Thymus (tissue), 14 donors: ENCODE measurements around the gene CACUL1. TPM values are rescaled to one million over a fixed set of nuclear protein-coding genes. Genes with fewer than 3 reads are reported as not detected.
"Not testable (repeated sequence)": the region's sequence is repeated elsewhere in the genome, so short reads cannot be mapped to it uniquely, and the experiment has no call there.

Source experiments
- DNase-seq, 9 donors: peaks; one replicate each; pipeline ENCODE4 v3.0.0-alpha.2; 2013; ENCODE audit warnings: low spot score in 9 of 9, low read depth in 6 of 9, missing footprints in 1 of 9
- H3K27ac ChIP-seq, 2 donors: one replicate each; pipeline ENCODE4 v1.5.1; 2013; ENCODE audit warnings: control low read depth in 1 of 2, low read depth in 1 of 2, low read length in 1 of 2, mild to moderate bottlenecking in 1 of 2, moderate library complexity in 1 of 2
- H3K27me3 ChIP-seq, 2 donors: one replicate each; pipeline ENCODE4 v1.5.1; 2013; ENCODE audit warnings: low read length in 1 of 2; ENCODE audit not compliant: control insufficient read depth in 2 of 2, insufficient read depth in 1 of 2
- H3K36me3 ChIP-seq, 2 donors: one replicate each; pipeline ENCODE4 v1.5.1; 2013; ENCODE audit warnings: low read length in 1 of 2, mild to moderate bottlenecking in 1 of 2, moderate library complexity in 1 of 2; ENCODE audit not compliant: control insufficient read depth in 2 of 2, insufficient read depth in 2 of 2
- H3K4me1 ChIP-seq, 2 donors: one replicate each; pipeline ENCODE4 v1.5.1; 2013; ENCODE audit warnings: low read length in 2 of 2; ENCODE audit not compliant: control insufficient read depth in 2 of 2, insufficient read depth in 2 of 2
- H3K4me3 ChIP-seq, 2 donors: one replicate each; pipeline ENCODE4 v1.5.1; 2013; ENCODE audit warnings: low read length in 2 of 2, control low read depth in 1 of 2, mild to moderate bottlenecking in 1 of 2
- H3K9me3 ChIP-seq, 2 donors: one replicate each; pipeline ENCODE4 v1.5.1; 2013; ENCODE audit warnings: low read length in 1 of 2, mild to moderate bottlenecking in 1 of 2; ENCODE audit not compliant: control insufficient read depth in 2 of 2, insufficient read depth in 1 of 2
- WGBS: extraction: QIAGEN DNeasy Blood & Tissue Kit; methylation state at CpG from one replicate; pipeline ENCODE4 v1.1.7; 2013; 5-methylcytosine and 5-hydroxymethylcytosine counted together
- long read RNA-seq, 10 donors: transcript quantifications; one replicate each; lab custom pipeline, GENCODE V29; 2026
- polyA plus RNA-seq: library from polyadenylated mRNA; stranded (reverse); fragments of 200-250 nt; gene quantifications from one replicate; pipeline ENCODE4 v1.2.3, GENCODE V29; 2013
- total RNA-seq: library from RNA; stranded (reverse); fragments of 120-200 nt; gene quantifications from one replicate; pipeline ENCODE4 v1.2.4, GENCODE V29; 2013
- donor health status: healthy.

CACUL1 gene
- 15.4 TPM for total RNA-seq
- 9.9 TPM for polyA plus RNA-seq
- long read RNA-seq, donor 1, full-length matches to known transcripts = 1 of 1 reads
- long read RNA-seq, donor 1, partial matches to known transcripts = 0 of 1 reads
- long read RNA-seq, donor 1, other reads (novel, unspliced or antisense) = 0 of 1 reads
- long read RNA-seq, donor 2 = 0 reads
- long read RNA-seq, donor 3, full-length matches to known transcripts = 7 of 7 reads
- long read RNA-seq, donor 3, partial matches to known transcripts = 0 of 7 reads
- long read RNA-seq, donor 3, other reads (novel, unspliced or antisense) = 0 of 7 reads
- long read RNA-seq, donor 4, full-length matches to known transcripts = 7 of 7 reads
- long read RNA-seq, donor 4, partial matches to known transcripts = 0 of 7 reads
- long read RNA-seq, donor 4, other reads (novel, unspliced or antisense) = 0 of 7 reads
- long read RNA-seq, donor 5, full-length matches to known transcripts = 12 of 12 reads
- long read RNA-seq, donor 5, partial matches to known transcripts = 0 of 12 reads
- long read RNA-seq, donor 5, other reads (novel, unspliced or antisense) = 0 of 12 reads
- long read RNA-seq, donor 6, full-length matches to known transcripts = 6 of 6 reads
- long read RNA-seq, donor 6, partial matches to known transcripts = 0 of 6 reads
- long read RNA-seq, donor 6, other reads (novel, unspliced or antisense) = 0 of 6 reads
- long read RNA-seq, donor 7, full-length matches to known transcripts = 4 of 4 reads
- long read RNA-seq, donor 7, partial matches to known transcripts = 0 of 4 reads
- long read RNA-seq, donor 7, other reads (novel, unspliced or antisense) = 0 of 4 reads
- long read RNA-seq, donor 8, partial matches to known transcripts = 0 of 3 reads
- long read RNA-seq, donor 8, other reads (novel, unspliced or antisense) = 0 of 3 reads
- long read RNA-seq, donor 9, full-length matches to known transcripts = 5 of 5 reads
- long read RNA-seq, donor 9, partial matches to known transcripts = 0 of 5 reads
- long read RNA-seq, donor 9, other reads (novel, unspliced or antisense) = 0 of 5 reads
- long read RNA-seq, donor 10, full-length matches to known transcripts = 7 of 7 reads
- long read RNA-seq, donor 10, partial matches to known transcripts = 0 of 7 reads
- long read RNA-seq, donor 10, other reads (novel, unspliced or antisense) = 0 of 7 reads

DNA sequence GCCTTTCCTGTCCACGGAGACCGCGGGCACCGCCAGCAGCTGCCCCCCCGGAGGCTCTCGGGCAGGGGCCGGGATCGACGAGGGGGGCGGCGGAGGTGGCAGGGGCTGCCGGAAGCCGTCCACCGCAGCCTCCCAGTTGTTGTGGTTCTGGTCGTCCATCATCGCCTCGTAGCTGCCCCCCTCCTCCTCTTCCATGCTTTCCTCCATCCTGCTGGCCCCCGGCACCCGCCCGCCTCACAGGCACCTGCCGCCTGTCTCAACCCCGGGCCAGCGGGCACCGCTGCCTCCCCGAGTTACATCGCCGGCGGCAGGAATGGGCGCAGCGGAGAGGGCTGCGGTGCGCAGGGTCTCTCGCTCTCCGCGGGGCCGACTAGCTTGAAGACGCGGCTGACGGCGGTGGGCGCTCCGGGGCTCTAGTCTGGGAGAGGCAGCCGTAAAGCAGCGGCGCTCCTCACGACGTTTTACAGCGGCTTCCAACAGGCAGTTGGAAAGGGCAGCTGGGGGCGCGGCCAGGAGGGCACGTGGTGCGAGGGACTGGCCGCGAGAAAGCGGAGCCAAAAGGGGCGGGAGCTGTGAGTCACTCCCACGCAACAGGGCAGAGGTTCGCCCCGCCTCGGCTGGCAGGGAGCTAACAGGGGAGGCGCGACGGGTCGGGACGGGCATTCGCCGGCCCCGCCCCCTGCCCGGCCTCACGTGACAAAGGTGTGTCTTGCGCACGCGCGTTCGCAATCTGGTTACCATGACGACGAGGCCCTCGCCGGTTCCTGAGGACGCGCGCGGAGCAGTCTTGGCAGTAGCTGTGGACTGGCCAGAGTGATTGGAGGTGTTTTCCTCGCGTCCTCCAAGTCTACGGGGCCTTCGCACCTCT is at the start of gene CACUL1:
Gene CACUL1, minus strand, starts transcription at position 415 of the 868 bp plus-strand sequence. Its CDS starts 208 bp downstream, at position 207.
- peaks cover 9 to 20% of the 10 kb centered on the region in 2 donors for H3K4me1 ChIP-seq
- DNase-seq = peak; percentile 94 to 100 (median 98)
- H3K27me3 ChIP-seq = peaks cover 0 to 11% of the 10 kb centered on the region in 2 donors
- H3K4me3 ChIP-seq = peak within 1 kb of the TSS; percentile 93 to 97
- under 1% methylated on average over 87 of the region's 87 CpGs for WGBS
- no peaks in the 10 kb centered on the region for H3K36me3 ChIP-seq
- no peaks in the 10 kb centered on the region for H3K9me3 ChIP-seq
- H3K27ac ChIP-seq = peak within 1 kb of the TSS; percentile 95 to 96

DNA sequence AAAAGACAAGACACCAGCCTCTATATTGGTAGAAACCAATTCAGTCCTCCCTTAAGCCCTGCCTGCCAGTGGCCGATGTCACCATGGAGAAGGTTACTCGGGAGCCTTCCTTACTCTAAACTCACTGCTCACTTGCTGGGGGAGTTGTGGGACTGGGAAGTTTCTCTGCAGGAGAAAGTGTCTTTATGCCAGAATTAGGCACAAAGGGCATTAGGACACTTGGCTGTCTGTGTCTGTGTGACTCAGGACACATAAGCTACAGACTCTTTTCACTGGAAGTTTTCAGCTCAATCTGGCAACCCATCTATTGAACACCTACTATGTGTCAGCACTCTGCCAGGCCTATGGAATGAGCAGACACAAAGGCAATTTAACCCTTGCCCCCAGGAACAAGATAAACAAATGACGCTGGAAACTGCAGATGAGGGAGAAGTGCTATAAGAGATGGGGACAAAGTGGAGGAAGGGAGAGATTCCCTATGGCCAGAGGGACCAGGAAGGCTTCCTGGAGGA is 49.5 kb upstream of the CACUL1 start:
- DNase-seq = no peak

DNA sequence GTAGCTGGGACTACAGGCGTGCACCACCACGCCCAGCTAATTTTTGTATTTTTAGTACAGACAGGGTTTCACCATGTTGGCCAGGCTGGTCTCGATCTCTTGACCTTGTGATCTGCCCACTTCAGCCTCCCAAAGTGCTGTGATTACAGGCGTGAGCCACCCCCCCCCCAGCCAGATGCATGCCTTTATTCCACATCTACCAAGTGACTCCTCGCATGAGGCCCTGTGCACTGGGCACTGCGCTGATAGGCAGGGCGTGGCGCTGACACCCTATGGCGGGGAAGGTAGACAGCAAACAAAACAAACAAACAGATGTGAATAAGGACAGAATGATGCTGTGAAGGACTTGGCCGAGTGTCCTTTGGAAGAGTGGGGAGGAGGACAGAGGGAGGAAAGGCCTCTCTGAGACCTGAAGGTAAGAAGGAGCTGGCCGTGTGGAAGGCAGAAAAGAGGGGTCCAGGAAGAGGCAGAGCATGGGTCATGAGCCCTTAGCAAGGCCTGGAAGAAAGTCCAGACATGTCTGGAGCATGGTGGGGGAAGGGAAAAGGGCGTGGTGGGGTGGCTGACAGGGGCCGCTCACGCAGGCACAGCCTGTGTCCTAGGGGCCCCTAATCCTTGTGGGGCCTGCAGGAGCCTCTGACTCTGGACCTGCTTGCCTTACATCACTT is 47.5 kb upstream of the CACUL1 start:
- Histone ChIP-seq H3K27me3 (peaks cover 0 to 3% of the 10 kb centered on the region in 2 donors), H3K36me3 (no peaks in the 10 kb centered on the region), H3K27ac (no peak overlapping the region), H3K9me3 (no peaks in the 10 kb centered on the region), H3K4me1 (peaks cover 0 to 2% of the 10 kb centered on the region in 2 donors), H3K4me3 (no peak overlapping the region)
- 94% methylated on average over 14 of the region's 14 CpGs for WGBS
- no peak for DNase-seq

More for the DNA sequence above, 49.5 kb upstream of the CACUL1 start:
- peaks cover 0 to 2% of the 10 kb centered on the region in 2 donors for H3K4me1 ChIP-seq
- H3K27me3 ChIP-seq = peaks cover 0 to 3% of the 10 kb centered on the region in 2 donors
- 82% methylated on average over 3 of the region's 3 CpGs for WGBS
- H3K4me3 ChIP-seq = no peak overlapping the region
- no peak overlapping the region for H3K27ac ChIP-seq
- H3K9me3 ChIP-seq = no peaks in the 10 kb centered on the region
- H3K36me3 ChIP-seq = no peaks in the 10 kb centered on the region

DNA sequence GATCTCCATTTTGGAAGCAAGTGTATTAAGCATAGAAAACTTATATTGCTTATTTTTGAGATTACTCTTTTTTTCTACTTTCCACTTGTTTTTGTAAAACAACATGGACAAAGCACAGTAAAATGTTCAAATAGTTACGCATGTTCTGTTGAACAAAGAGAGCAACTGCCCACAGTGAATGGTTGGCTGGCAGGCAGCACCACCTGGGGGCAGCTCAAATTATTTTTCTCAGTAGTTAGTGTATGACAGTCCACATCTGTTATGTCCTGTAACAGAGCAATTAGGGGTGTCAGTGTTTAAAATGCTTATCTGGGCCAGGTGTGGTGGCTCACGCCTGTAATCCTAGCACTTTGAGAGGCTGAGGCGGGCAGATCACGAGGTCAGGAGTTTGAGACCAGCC is 46.1 kb upstream of the CACUL1 start:
- peak in 4 of 9 donors; percentile 19 to 56 (median 40) for DNase-seq
- Histone ChIP-seq H3K27me3 (peaks cover 0 to 3% of the 10 kb centered on the region in 2 donors), H3K27ac (no peak overlapping the region), H3K4me1 (peaks cover 0 to 2% of the 10 kb centered on the region in 2 donors), H3K4me3 (no peak overlapping the region), H3K36me3 (no peaks in the 10 kb centered on the region), H3K9me3 (no peaks in the 10 kb centered on the region)
- whole genome bisulfite sequencing = 83% methylated on average over 4 of the region's 4 CpGs

DNA sequence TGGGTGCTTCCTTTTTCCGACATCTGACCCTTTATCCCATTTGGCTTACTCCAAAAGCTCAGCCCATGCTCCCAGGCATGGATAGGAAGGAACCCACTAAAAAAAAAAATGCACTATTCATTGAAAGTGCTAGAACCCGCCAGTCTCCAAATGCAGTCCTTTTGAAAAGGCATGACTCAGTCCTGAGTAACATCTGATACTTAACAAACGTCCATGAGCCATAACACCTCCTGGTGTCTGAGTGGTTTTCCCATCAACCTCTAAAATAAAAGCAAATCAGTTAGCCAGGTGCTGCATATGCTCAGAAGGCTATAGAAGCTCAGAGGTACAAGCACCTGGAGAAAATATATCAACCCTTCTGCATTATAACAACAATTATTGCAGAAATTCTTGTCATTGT is 45.0 kb upstream of the CACUL1 start:
- DNase-seq = no peak
- Histone ChIP-seq H3K4me3 (no peak overlapping the region), H3K27me3 (no peaks in the 10 kb centered on the region), H3K4me1 (peaks cover 0 to 2% of the 10 kb centered on the region in 2 donors), H3K36me3 (no peaks in the 10 kb centered on the region), H3K9me3 (no peaks in the 10 kb centered on the region), H3K27ac (no peak overlapping the region)
- WGBS = 66% methylated on average over 3 of the region's 3 CpGs

DNA sequence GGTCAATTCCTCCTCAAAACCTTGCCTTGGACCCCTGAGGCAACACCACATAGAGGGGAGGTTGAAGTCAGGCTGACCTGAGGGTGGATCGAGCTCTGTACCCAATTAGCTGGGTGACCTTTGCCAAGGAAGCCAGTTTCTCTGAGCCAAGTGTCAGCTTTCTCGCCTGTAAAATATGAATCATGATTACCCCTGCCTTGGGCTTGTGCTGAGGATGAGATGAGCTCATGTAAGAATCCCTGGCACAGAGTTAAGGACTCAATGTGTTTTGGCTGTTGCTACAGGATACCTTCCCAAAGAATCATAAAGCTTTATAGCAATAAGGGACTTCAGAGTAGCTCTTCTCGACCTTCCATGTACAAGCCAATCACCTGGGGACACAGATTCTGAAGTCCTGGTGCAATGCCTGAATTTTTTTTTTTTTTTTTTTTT is 43.5 kb upstream of the CACUL1 start:
- Histone ChIP-seq H3K4me3 (no peak overlapping the region), H3K36me3 (no peaks in the 10 kb centered on the region), H3K27me3 (no peaks in the 10 kb centered on the region), H3K9me3 (no peaks in the 10 kb centered on the region), H3K27ac (no peak overlapping the region), H3K4me1 (peaks cover 0 to 2% of the 10 kb centered on the region in 2 donors)
- WGBS = 80% methylated on average over 3 of the region's 3 CpGs
- DNase-seq = no peak

DNA sequence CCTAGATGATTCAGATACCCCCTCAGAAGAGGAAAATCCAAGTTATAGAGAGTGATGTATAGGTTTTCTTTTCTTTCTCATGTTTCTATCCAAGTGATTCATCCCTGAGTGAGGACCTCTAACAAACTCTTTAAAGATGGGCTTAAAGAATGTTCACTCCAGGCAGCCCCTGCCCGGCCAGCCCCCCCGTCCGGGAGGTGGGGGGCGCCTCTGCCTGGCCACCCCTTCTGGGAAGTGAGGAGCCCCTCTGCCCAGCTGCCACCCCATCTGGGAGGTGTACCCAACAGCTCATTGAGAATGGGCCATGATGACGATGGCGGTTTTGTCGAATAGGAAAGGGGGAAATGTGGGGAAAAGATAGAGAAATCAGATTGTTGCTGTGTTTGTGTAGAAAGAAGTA is 40.2 kb upstream of the CACUL1 start:
- H3K27ac ChIP-seq, H3K9me3 ChIP-seq, H3K4me3 ChIP-seq, H3K4me1 ChIP-seq, H3K27me3 ChIP-seq, H3K36me3 ChIP-seq, DNase-seq: not testable (repeated sequence)
- 96% methylated on average over 7 of the region's 7 CpGs for WGBS

DNA sequence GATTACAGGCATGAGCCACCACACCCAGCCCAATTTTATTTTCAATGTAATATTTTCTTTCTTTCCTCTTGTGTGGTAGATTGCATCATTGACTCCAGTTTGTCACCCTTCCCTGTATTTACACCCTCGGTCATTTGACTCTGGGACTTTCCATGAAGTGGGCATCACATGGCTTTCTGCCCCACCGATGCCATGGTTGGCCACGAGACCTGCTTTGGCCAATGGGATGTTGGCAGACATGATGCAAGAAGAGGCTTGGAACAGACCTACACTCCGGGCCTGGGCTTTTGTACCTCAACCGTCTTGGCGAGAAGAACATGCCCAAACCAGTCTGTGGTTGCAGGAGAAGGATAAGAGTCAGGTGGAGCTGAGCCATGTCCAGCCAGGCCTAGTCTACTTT is 38.8 kb upstream of the CACUL1 start:
- no peaks in the 10 kb centered on the region for H3K4me1 ChIP-seq
- no peak overlapping the region for H3K27ac ChIP-seq
- no peak overlapping the region for H3K4me3 ChIP-seq
- H3K9me3 ChIP-seq = no peaks in the 10 kb centered on the region
- 94% methylated on average over 6 of the region's 6 CpGs for WGBS
- no peaks in the 10 kb centered on the region for H3K27me3 ChIP-seq
- no peak for DNase-seq
- H3K36me3 ChIP-seq = no peaks in the 10 kb centered on the region
